HT-29 (cell line): ENCODE results near the gene PRPF38B. TPM values are rescaled to one million over a fixed set of nuclear protein-coding genes. Genes with fewer than 3 reads are reported as not detected.
"Not testable (repeated sequence)": the region's sequence is repeated elsewhere in the genome, so short reads cannot be mapped to it uniquely, and the experiment has no call there.

Experiments
- DNase-seq: peaks from one replicate; pipeline ENCODE4 v3.0.0-alpha.2; 2015; ENCODE audit warnings: low spot score
- total RNA-seq: library from RNA; depleted of rRNA; stranded (reverse); fragments of >200 nt; shearing (Covaris generic); gene quantifications from 2 replicates; pipeline ENCODE4 v1.2.3, GENCODE V29; 2014

PRPF38B gene
- total RNA-seq, 1 experiment from 2014 or later = 30.0 TPM

DNA sequence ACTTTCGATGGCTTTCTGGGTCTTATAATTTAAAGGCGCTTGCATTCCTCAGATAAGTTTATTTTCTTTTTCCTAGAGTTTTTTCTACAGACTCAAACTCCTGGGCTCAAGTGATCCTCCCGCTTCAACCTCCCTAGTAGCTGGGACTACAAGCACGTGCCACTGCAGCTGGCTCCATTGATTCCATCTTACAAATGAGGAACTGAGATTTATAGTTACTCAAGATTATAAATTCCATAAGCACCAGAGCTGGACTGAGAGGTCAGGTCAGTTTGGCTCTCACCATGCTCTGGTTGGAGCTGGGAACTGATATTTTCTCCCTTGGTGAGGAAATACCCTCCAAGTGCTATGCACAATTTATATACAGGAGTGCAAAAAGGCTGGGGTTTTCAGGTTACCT, 13.4 kb upstream of the PRPF38B start:
- DNase-seq = no peak

DNA sequence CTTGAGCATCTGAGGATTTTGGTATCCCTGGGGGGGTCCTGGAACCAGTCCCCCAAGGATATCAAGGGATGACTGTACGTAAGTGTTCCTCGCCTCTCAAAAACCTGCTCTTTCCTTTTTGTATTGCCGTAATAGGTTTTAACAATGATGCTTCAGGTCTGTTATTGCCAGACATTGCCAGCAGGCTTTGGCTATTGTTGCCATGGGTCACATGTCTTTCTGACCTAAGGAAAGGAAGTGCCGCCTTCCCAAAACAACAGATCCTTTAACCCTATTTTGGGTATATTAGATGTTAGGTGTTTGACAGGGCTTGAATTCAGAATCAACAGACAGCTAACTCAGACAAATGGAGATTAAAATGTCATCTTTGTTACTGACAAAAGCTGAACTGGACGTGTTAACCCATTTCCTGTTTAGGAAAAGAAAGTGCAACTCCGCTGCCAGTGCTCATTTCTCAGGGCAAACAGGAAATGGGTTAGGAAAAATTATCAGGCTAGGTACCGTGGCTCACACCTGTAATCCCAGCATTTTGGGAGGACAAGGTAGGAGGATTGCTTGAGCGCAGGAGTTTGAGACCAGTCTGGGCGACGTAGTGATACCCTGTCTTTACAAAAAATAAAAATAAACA, 12.4 kb upstream of the PRPF38B start:
- no peak for DNase-seq

DNA sequence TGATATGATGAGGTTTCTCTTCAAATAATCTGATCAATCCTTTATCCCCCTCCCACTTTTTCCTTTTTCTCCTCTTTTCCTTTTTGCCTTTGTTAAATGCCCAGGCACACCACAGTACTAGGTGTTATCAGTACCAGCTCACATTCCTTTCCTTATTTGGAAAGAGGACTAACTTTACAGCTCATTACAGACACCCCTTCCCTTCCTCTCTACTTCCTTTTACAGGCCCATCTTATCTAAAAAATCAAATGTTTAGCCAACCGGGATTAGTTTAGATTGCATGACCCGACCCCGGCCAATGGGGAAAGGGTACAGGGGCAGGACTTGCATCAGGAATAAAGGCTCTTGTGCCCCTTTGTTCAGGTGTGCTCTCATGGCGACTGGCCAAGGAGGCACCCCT, 10.4 kb upstream of the PRPF38B start:
- peak; percentile 12 for DNase-seq

DNA sequence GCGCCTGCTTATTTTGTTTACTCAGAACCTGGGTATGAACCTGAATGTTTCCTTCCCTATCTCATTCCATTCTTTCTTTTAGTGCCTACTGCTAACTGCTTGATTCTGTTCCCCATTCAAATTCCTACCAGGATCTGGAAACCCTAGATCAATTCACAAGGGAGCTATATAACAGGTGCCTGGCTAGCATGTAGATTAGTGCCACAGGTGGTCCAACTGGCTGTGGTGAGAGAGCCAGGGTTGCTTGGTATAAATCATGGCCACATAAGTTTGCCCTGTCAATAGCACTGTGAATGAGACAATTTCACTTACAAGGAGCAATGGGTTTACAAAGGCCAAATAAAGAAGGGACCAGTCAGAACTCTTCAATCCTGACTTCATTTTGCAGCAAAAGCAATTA, 6.6 kb upstream of the PRPF38B start:
- no peak for DNase-seq

DNA sequence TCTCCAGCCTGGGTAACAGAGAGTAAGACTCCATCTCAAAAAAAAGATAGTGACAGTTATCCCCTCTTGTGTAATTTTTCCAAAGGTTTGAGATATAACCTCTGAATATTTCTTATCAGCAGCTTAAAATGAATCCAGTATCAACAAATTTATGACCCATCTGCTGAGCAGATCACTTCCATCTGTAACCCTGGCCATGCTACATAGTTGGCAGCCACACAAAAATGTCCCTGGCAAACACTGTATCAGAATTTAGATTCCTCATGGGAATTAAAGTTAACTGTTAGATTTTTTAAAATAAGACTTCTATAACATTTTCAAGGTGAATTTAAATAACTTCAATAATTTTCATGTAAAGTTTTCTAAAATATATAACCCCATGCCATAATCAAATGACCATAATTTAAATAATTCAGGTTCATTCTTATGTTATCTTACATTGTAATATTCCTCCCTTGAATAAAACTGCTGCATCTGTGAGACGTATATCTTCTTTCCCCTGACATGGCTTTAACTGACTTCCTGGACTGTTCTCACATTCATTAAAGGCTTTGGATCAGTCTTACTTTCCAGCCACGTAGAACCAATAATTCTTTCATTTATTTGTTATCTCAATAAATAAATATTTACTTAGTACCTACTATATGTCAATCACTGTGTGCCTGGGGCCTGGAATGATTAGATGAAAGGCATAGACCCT, 5.3 kb upstream of the PRPF38B start:
- no peak for DNase-seq

DNA sequence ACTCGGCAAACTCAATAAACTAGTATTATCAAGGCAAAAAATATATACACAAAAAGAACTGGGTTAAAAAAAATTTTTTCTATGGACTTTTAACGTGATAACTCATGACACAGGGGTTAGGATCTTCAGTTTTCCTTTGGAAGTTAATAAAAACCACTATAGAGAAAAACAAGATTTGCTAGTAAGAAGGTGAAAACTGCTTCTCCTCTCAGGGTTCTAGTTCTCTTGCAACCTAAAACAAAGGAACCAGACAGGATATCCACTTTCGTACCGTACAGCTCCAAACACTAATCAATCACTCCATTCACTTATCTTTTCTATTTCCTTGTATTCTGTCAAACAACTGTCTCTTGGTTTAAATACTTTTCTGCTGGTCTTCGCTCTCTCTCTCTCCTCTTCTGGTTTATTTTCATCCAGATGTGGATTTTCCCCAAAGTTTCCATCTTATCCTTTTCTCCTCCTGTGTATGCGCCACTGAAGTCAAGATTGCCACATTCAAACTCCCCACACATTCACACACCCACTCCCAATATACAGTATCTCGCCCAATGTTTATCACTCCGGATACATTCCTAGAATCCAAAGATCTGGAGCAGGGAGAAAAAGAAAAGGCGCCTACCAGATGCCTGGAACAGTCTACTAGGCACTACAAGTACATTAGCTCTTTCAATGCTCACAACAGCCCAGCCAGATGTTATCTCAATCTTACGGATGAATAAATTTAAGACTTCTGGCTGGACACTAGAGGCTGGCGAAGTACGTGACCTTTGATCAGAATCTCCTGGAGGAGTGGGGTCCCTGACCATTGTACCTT, 775 bp upstream of the PRPF38B start:
- peak; percentile 20 for DNase-seq

DNA sequence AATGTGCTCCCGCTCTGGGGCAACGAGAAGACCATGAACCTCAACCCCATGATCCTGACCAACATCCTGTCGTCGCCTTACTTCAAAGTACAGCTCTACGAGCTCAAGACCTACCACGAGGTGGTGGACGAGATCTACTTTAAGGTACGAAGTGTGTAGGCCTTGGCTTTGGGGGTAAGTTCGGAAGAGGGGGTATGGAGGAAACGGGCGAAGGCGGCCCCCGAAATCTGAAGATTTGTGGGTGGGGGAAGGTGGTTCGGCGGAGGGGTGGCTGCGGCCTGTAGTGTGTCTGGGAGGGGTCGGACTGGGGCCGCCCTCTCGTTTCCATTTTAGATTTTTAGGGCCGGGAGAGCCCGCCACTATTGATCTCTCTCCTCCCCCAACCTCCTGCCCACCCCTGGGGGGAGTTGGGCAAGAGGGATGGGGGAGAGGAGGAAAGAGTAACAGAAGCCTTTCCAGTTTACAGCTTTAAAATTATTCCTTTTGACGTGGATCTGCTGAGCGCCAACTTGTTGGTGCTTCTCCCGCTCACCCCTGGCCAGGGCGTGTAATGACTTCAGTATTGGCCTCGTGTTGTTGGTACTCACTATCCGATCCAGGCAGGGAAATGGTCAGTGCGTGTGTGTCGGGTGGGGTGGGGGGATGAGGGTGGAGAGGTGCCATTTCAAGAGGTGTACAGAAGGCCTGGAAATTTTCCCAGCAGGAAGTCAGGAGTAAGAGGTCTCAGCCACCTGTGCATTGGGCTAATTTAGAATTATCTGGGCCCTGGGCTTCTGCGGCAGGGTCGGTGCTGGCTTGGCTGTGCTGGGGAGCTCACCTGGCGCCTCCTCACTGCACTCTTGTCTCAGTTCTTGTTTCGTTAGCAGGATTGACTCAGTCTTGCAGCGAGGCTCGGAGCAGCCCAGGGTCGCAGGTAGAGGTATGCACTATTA, 880 bp downstream of the PRPF38B start:
- peak; percentile 76 for DNase-seq

DNA sequence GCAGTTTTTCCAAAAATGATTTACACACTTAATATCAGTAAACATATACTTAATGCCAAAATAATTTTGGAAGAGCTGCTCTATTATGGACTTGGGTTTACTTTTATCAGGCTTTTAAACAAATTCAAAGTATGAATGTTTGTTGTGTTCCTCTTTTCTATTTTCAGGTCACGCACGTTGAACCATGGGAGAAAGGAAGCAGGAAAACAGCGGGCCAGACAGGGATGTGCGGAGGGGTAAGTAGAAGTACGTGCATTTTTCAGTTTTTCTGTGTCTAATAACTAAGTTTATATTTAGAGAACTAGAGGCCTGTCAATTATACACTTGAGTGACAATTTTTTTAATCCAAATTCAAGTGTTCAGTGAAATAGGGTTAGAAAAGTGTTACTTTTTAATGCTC, 3.4 kb downstream of the PRPF38B start:
- DNase-seq = no peak

DNA sequence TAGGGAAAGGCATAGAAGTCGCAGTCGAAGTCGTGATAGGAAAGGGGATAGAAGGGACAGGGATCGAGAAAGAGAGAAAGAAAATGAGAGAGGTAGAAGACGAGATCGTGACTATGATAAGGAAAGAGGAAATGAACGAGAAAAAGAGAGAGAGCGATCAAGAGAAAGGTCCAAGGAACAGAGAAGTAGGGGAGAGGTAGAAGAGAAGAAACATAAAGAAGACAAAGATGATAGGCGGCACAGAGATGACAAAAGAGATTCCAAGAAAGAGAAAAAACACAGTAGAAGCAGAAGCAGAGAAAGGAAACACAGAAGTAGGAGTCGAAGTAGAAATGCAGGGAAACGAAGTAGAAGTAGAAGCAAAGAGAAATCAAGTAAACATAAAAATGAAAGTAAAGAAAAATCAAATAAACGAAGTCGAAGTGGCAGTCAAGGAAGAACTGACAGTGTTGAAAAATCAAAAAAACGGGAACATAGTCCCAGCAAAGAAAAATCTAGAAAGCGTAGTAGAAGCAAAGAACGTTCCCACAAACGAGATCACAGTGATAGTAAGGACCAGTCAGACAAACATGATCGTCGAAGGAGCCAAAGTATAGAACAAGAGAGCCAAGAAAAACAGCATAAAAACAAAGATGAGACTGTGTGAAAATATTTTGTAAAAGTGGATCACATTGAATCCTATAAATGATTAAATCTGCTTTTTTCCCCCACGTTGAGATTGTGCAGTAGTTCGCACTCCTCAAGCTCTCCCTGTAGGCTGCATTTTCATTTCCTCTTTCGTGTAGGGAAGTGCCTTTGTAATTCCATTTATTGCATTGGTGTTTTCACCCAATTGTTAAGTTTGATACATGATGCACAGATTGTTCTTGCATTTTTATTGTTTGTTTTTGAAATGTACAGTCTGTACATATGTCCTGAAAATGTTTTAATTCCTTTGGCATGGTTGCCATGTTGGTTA, 7.5 kb downstream of the PRPF38B start:
- no peak for DNase-seq

DNA sequence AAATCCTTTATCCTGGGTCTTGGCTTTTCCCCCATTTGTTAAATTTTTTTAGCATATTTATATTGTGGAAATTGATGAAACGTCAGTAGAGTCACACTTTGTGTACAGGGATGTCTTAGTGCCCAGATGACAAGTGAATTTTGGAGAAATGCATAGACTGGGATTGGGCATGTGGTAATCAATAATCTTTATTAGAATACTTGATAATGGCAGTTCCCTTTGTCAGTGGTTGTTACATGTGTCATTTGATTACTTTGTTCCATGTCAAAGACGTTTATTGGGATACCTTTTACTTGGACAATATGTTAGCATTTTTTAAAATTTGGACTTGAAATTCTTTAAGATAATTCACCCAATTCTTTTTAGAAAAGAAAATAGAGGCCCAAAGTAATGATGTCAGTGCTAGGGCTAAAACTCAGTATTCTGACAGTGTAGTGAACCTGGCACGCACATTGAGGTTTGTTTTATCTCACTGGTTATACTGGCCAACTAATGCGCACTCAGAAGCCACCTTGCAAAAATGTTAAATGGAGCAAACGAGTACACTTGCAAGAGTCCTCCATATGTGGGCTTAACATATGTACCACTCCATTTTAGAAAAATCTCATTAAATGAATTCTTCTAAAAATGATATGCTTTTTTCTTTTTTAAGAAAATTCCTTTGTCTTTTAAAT, 9.2 kb downstream of the PRPF38B start:
- no peak for DNase-seq

DNA sequence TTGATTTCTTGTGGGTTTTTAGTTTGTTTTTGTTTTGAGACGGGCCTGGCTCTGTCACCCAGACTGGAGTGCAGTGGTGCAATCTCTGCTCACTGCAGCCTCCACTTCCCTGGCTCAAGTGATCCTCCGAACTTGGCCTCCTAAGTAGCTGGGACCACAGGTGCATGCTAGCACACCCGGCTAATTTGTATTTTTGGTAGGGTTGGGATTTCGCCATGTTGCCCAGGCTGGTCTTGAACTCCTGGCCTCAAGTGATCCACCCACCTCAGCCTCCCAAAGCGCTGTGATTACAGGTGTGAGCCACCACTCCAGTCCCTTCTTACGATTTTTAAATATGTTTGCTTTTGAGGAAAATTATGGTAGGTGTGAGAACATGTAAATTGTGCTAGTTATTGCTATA, 10.0 kb downstream of the PRPF38B start:
- not testable (repeated sequence) for DNase-seq

DNA sequence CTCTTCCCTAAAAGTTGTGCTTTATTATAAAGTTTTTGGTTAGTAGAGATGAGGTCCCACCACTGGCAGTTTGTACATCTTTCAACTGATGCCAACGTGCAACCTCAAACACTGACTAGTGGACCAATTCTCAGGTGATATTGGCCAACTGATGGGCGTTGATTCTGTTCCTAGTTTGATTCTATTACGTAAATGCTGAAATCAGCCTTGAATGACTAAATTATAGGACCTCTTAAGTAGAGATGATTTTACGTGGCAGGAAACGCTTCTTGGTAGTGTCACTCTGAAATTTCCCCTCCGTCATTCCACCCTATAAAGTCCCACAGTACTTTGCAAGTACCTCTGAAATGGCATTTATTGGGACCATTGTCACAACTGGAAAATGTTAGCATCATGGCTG, 11.8 kb downstream of the PRPF38B start:
- DNase-seq = no peak

DNA sequence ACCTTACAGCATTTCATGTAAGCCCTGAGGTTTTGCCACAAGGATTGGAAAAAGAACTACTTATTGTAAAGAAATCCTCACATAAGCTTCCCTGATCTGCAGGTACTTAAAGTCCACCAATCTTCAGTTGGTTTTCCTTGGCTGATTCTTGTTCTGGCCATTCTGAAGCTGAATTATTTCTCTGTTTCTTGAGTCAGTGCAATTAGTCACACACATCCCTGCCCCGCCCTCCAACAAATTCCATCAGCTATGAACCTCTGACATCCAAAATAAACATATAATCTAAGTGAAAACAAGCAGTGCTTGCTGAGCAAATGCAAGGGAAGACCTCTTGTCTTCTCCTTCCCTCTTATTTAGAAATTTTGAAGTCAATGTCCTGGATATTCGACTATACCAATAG, 12.4 kb downstream of the PRPF38B start:
- no peak for DNase-seq

DNA sequence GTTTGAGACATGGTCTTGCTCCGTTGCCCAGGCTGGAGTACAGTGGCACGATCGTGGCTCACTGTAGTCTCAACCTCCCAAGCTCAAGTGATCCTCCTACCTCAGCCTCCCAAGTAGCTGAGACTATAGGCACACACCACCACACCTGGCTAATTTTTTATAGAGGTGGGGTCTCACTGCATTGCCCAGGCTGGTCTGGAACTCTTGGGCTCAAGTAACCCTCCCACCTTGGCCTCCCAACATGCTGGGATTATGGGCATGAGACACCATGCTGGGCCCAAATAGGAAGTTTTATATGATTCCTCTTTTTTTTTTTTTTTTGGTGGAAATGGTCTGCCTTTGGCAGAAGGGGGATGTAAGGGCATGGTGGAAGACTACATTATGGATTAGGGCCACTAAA, 14.5 kb downstream of the PRPF38B start:
- DNase-seq = no peak

DNA sequence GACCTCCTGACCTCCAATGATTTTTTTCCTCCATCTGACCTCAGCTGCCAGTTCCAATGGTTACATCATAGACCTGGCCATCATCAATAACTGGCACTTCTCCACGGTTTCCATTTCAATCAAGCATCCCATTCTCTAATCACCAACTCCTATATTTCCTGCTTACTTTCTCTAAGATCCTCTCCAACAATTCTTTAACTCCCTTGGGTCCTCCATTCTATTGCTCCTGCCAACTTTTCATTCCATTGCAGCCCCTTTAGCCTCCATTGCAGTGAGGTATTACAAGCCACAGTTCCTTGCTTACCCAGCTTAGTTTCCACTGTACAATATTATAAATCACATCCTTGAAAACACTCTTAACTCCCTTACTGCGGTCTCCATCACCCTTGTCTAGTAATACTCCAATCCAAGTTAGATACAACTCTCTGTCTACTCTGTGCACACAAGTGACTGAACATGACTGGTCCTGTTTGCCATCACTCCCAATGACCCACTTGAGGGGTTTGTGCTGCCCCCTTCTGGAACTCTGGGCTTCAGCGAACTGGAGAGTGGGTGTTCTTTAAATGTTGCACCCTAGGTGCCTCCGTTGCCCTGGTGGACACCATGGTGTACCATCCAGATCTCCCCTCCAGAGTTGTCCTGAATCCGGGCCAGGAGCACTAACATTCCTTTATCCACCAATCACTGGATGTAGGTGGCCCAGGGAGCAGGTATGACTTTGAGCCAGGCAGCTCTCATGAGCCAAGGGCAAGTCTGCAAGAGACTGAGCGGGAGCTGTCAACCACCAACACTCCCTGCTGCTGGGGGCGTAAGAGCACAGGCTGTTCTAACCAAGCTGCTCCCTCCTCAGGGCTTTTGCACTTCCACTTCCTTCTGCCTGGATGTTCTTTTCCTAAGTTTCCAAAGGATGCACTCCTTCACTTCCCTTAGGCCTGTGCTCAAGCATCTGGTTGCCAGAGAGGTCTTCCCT, 16.9 kb downstream of the PRPF38B start:
- DNase-seq = no peak

DNA sequence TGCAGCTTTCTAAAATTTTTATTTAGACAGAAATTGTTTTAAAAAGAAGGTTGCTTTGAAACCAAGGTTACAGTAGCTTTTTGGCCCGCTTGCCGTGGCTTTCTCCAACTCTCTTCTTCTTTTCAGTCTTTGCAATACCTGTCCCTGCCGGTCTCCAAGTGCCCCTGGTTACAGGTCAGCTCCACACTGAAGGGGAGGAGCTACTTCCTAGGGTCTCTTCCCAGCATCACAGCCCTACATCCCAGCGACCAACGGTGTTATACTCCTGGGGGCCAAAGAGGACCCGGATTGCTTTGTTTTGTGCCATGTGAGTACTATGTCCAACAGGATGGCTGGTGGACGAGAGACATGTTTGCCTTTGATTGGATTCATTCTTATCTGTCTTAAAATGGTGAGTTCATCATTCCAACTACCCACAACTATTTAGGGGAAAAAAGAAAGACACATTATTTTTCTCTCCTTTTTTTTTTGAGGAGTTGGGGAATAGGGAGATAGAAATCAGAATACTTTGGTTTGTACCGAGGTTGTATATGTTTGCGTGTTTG, 20.6 kb downstream of the PRPF38B start, which contains the start of gene FNDC7:
TSS of gene FNDC7 (plus strand) at position 303 of the 545 bp plus-strand sequence. CDS start at position 329, 26 bp downstream.
- DNase-seq = no peak

DNA sequence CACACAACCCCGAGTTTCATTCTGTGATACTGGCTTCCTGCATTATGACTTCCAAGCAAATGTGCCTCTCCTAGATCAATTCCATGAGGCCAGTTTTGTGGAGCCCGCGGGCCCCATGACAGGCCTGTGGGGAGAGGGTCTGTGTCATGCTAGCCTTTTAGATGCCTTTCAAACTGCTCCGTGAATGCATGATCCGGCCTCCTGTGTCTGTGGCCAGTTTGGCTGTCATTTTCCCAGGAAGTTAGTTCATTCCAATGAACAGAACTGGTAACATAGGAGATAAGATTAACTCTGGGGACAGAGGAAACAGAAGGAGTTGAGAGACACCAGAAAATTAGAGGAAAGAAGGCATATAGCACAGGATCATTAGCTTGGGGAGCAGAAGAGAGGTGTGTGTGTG, 23.8 kb downstream of the PRPF38B start:
- no peak for DNase-seq
